SK-N-SH (cell line): Measurements from ENCODE around the gene CCDC47. TPM values are rescaled to one million over a fixed set of nuclear protein-coding genes. Genes with fewer than 3 reads are reported as not detected.

Experiments
- CTCF ChIA-PET: fragments of 300-600, 350-600 bp; formaldehyde crosslinking; extraction: SDS; loops from one replicate; lab custom pipeline; 2021; lab: Yijun Ruan, JAX
- POLR2A ChIA-PET: fragments of 350-600 bp; sonication (Branson Sonifier 250); formaldehyde crosslinking; extraction: SDS; loops from one replicate; lab custom pipeline; 2020; ENCODE audit warnings: antibody characterized with exemption, inconsistent platforms; lab: Yijun Ruan, JAX
- DNase-seq: peaks from one replicate; pipeline ENCODE4 v3.0.0; 2012
- H2AFZ ChIP-seq: fragments of 200-600 bp; sonication (generic); 2 replicates; pipeline ENCODE4 v1.8.1; 2016; ENCODE audit warnings: antibody characterized with exemption, mild to moderate bottlenecking, low read depth
- H3F3A ChIP-seq: fragments of 200-600 bp; sonication (generic); replicated peaks from 2 replicates; pipeline ENCODE3; 2016; ENCODE audit warnings: antibody characterized with exemption, mild to moderate bottlenecking; ENCODE audit not compliant: insufficient read depth
- H3K27ac ChIP-seq, 2 experiments: fragments of 200-500 bp in 1 of 2; fragments of 200-600 bp in 1 of 2; sonication (Bioruptor generic) in 1 of 2; sonication (generic), shearing (Covaris generic) in 1 of 2; 2 replicates each; pipeline versions ENCODE4 v1.5.1 to v1.6.1; 2014 to 2016; ENCODE audit warnings: low read depth in 2 of 2, inconsistent platforms in 1 of 2, low read length in 1 of 2, mild to moderate bottlenecking in 1 of 2, mixed read lengths in 1 of 2
- H3K27me3 ChIP-seq: fragments of 200-600 bp; sonication (generic), shearing (Covaris generic); 2 replicates; pipeline ENCODE4 v1.6.1; 2016; ENCODE audit warnings: mixed run types; ENCODE audit not compliant: insufficient read depth
- H3K36me3 ChIP-seq, 2 experiments: fragments of 200-500 bp in 1 of 2; fragments of 200-600 bp in 1 of 2; sonication (Bioruptor generic) in 1 of 2; sonication (generic) in 1 of 2; replicated peaks in 1 of 2; 2 replicates each; pipeline versions ENCODE3 to v1.5.1; 2014 to 2016; ENCODE audit warnings: low read length in 1 of 2, mild to moderate bottlenecking in 1 of 2; ENCODE audit not compliant: insufficient read depth in 2 of 2, control insufficient read depth in 1 of 2
- H3K4me1 ChIP-seq, 2 experiments: fragments of 200-500 bp in 1 of 2; fragments of 200-600 bp in 1 of 2; sonication (Bioruptor generic) in 1 of 2; sonication (generic), shearing (Covaris generic) in 1 of 2; 2 replicates each; pipeline versions ENCODE4 v1.5.1 to v1.6.1; 2014 to 2016; ENCODE audit warnings: low read depth in 1 of 2, low read length in 1 of 2, mixed run types in 1 of 2; ENCODE audit not compliant: insufficient read depth in 2 of 2, control insufficient read depth in 1 of 2
- H3K4me2 ChIP-seq: fragments of 200-600 bp; sonication (generic), shearing (Covaris generic); 2 replicates; pipeline ENCODE4 v1.6.1; 2017; ENCODE audit warnings: mixed run types
- H3K4me3 ChIP-seq, 2 experiments: fragments of 200-500 bp in 1 of 2; fragments of 200-600 bp in 1 of 2; sonication (Bioruptor generic) in 1 of 2; sonication (generic), shearing (Covaris generic) in 1 of 2; 2 replicates each; pipeline versions ENCODE4 v1.5.1 to v1.8.1; 2014 to 2016; ENCODE audit warnings: low read depth in 2 of 2, inconsistent platforms in 1 of 2, low read length in 1 of 2, mild to moderate bottlenecking in 1 of 2, mixed read lengths in 1 of 2, moderate library complexity in 1 of 2
- H3K79me2 ChIP-seq: fragments of 200-600 bp; sonication (generic); 2 replicates; pipeline ENCODE4 v1.8.1; 2017; ENCODE audit warnings: mild to moderate bottlenecking; ENCODE audit not compliant: insufficient read depth
- H3K9ac ChIP-seq: fragments of 200-600 bp; sonication (generic); 2 replicates; pipeline ENCODE4 v1.6.1; 2017; ENCODE audit warnings: mixed run types
- H3K9me2 ChIP-seq: fragments of 200-600 bp; sonication (generic); 2 replicates; pipeline ENCODE4 v1.6.1; 2017; ENCODE audit warnings: mixed run types
- H3K9me3 ChIP-seq: fragments of 200-600 bp; sonication (generic); 2 replicates; pipeline ENCODE4 v1.6.1; 2017; ENCODE audit warnings: mixed run types, mild to moderate bottlenecking, moderate library complexity
- H4K20me1 ChIP-seq: fragments of 200-600 bp; sonication (generic); 2 replicates; pipeline ENCODE4 v1.6.1; 2017; ENCODE audit warnings: mild to moderate bottlenecking, mixed run types; ENCODE audit not compliant: insufficient read depth
- CHD2 ChIP-seq: fragments of 150-350 bp; IDR thresholded peaks from 2 replicates; pipeline ENCODE4 v1.6.1; 2018; ENCODE audit warnings: low read length; ENCODE audit not compliant: partially characterized antibody
- CTCF ChIP-seq: fragments of 200-600 bp; sonication (generic); IDR thresholded peaks from 2 replicates; pipeline ENCODE4 v1.6.1; 2017; ENCODE audit warnings: antibody characterized with exemption, mild to moderate bottlenecking, moderate library complexity
- ELF1 ChIP-seq: IDR thresholded peaks from 2 replicates; pipeline ENCODE4 v1.4.0; 2012
- GABPA ChIP-seq: IDR thresholded peaks from 2 replicates; pipeline ENCODE4 v1.4.0; 2012; ENCODE audit warnings: low read depth, mild to moderate bottlenecking
- IRF3 ChIP-seq: fragments of 150-350 bp; IDR thresholded peaks from 2 replicates; pipeline ENCODE4 v1.6.1; 2016; ENCODE audit warnings: mild to moderate bottlenecking, low read depth, low read length
- MAX ChIP-seq: IDR thresholded peaks from 2 replicates; pipeline ENCODE4 v1.4.0; 2012; ENCODE audit warnings: low read depth
- PBX3 ChIP-seq: IDR thresholded peaks from 2 replicates; pipeline ENCODE4; 2012
- REST ChIP-seq: IDR thresholded peaks from 2 replicates; pipeline ENCODE4 v1.6.1; 2012; ENCODE audit warnings: mild to moderate bottlenecking, low read depth, low read length, moderate library complexity
- RFX5 ChIP-seq: IDR thresholded peaks from 2 replicates; pipeline ENCODE4 v1.6.1; 2012; ENCODE audit warnings: mild to moderate bottlenecking, improper control_type of control experiment, low read length
- RXRA ChIP-seq: IDR thresholded peaks from 2 replicates; pipeline ENCODE4 v1.4.0; 2012; ENCODE audit warnings: low read depth, mild to moderate bottlenecking, borderline replicate concordance
- SIN3A ChIP-seq: IDR thresholded peaks from 2 replicates; pipeline ENCODE4 v1.6.1; 2012; ENCODE audit warnings: low read depth, mild to moderate bottlenecking, low read length, moderate library complexity, borderline replicate concordance
- SMC3 ChIP-seq: IDR thresholded peaks from 2 replicates; pipeline ENCODE4 v1.6.1; 2012; ENCODE audit warnings: low read depth, low read length, improper control_type of control experiment
- USF1 ChIP-seq: IDR thresholded peaks from 2 replicates; pipeline ENCODE4 v1.4.0; 2012; ENCODE audit warnings: low read depth, borderline replicate concordance
- USF2 ChIP-seq: fragments of 150-350 bp; IDR thresholded peaks from 2 replicates; pipeline ENCODE4 v1.6.1; 2017; ENCODE audit warnings: antibody characterized with exemption, low read length, low read depth, borderline replicate concordance
- YY1 ChIP-seq: IDR thresholded peaks from 2 replicates; pipeline ENCODE4 v1.4.0; 2012; ENCODE audit warnings: low read depth, mild to moderate bottlenecking
- WGBS: methylation state at CpG from one replicate; pipeline ENCODE4 v1.1.6; 2017; ENCODE audit warnings: low lambda C conversion rate; 5-methylcytosine and 5-hydroxymethylcytosine counted together
- polyA plus RNA-seq, 3 experiments: library from polyadenylated mRNA; depleted of rRNA; stranded (reverse); fragments of >200 nt; gene quantifications; 2 replicates each; pipeline ENCODE4 v1.2.3, GENCODE V29; 2012

The CCDC47 gene
- polyA plus RNA-seq, 1 of the 3 experiments (the other 2 are of a cell fraction): 76.6 TPM

- TF ChIP-seq USF1: no peak
- no peak for TF ChIP-seq RXRA
- no peak for TF ChIP-seq REST
- TF ChIP-seq, all 33 proteins: peak for 0
These were observed 66.9 kb downstream of the CCDC47 start (continued) for GRCh38 chr17:63706336-63707082.

GRCh38 chr17:63705657-63706056, 67.7 kb downstream of the CCDC47 start:
- POLR2A ChIA-PET: interaction anchor here (1.2 kb wide), 1 partner anchor 17 kb away, joined by 3 read pairs; no protein-coding TSS in a partner anchor
- no peak overlapping the region for H3K9ac ChIP-seq
- no peak for DNase-seq
- WGBS: 73% methylated on average over 3 of the region's 3 CpGs
- no peak overlapping the region for H2AFZ ChIP-seq
- no peaks in the 10 kb centered on the region for H3K9me2 ChIP-seq
- no peaks in the 10 kb centered on the region for H4K20me1 ChIP-seq
- no peaks in the 10 kb centered on the region for H3K9me3 ChIP-seq
- peaks cover 9 to 39% of the 10 kb centered on the region in 2 experiments; a peak in 2 of 4 replicates for H3K4me1 ChIP-seq
- H3K27me3 ChIP-seq: no peaks in the 10 kb centered on the region
- no peak overlapping the region for H3K4me3 ChIP-seq
- CTCF ChIA-PET: interaction anchor here (1.4 kb wide), 1 partner anchor 280 kb away, joined by 3 read pairs; no protein-coding TSS in a partner anchor
- peaks cover 9% of the 10 kb centered on the region for H3F3A ChIP-seq
- H3K27ac ChIP-seq: no peak overlapping the region
- peaks cover 21 to 45% of the 10 kb centered on the region in 2 experiments for H3K36me3 ChIP-seq
- H3K4me2 ChIP-seq: no peak overlapping the region
- H3K79me2 ChIP-seq: peaks cover 7% of the 10 kb centered on the region
- TF ChIP-seq IRF3: no peak
- no peak for TF ChIP-seq USF2
- no peak for TF ChIP-seq SIN3A
- TF ChIP-seq YY1: no peak
- TF ChIP-seq SMC3: no peak
- no peak for TF ChIP-seq RFX5
- TF ChIP-seq ELF1: no peak
- TF ChIP-seq PBX3: no peak
- TF ChIP-seq CTCF: no peak
- no peak for TF ChIP-seq REST
- TF ChIP-seq MAX: no peak
- TF ChIP-seq GABPA: no peak
- TF ChIP-seq CHD2: no peak
